GM12801 (cell line): ENCODE results near the gene TWNK.

Experiments
- CTCF ChIP-seq: IDR thresholded peaks from one replicate; pipeline ENCODE4 v1.5.1; 2011; ENCODE audit warnings: control low read depth; ENCODE audit not compliant: insufficient read length; ENCODE audit errors: extremely low read depth

TWNK gene

GRCh38 chr10:100982916-100983830 is 4.2 kb upstream of the TWNK start:
- TF ChIP-seq CTCF: no peak

GRCh38 chr10:100983868-100984671 is 3.3 kb upstream of the TWNK start:
- TF ChIP-seq CTCF: no peak

GRCh38 chr10:100984672-100985177 is 2.6 kb upstream of the TWNK start:
- no peak for TF ChIP-seq CTCF

GRCh38 chr10:100985336-100985735 is 2.0 kb upstream of the TWNK start:
- TF ChIP-seq CTCF: no peak

GRCh38 chr10:100986623-100986951 is 756 bp upstream of the TWNK start:
- no peak for TF ChIP-seq CTCF

GRCh38 chr10:100987685-100988049 is 324 bp downstream of the TWNK start:
- TF ChIP-seq CTCF: no peak

GRCh38 chr10:100988166-100988565 is 823 bp downstream of the TWNK start:
- no peak for TF ChIP-seq CTCF
